GM18861 (cell line): ENCODE results near the gene LRMDA.

Experiments used
- ATAC-seq: cut with Tn5 transposase; IDR thresholded peaks from one replicate; pipeline ENCODE4 v1.9.1; 2021; ENCODE audit not compliant: unreplicated experiment

The LRMDA gene

GRCh38 chr10:76002262-76002854 is 570.9 kb downstream of the LRMDA start:
- ATAC-seq: no peak

GRCh38 chr10:76007667-76008181 is 576.3 kb downstream of the LRMDA start:
- ATAC-seq: no peak

GRCh38 chr10:76009531-76009930 is 578.1 kb downstream of the LRMDA start:
- ATAC-seq: no peak

GRCh38 chr10:76010703-76011102 is 579.3 kb downstream of the LRMDA start:
- no peak for ATAC-seq

- ATAC-seq: no peak
Observed at GRCh38 chr10:76012716-76013327, 581.4 kb downstream of the LRMDA start.

- no peak for ATAC-seq
Observed at GRCh38 chr10:76015245-76015644, 583.8 kb downstream of the LRMDA start.

GRCh38 chr10:76017026-76017732 is 585.8 kb downstream of the LRMDA start:
- no peak for ATAC-seq

GRCh38 chr10:76017733-76018433 is 586.5 kb downstream of the LRMDA start:
- no peak for ATAC-seq

GRCh38 chr10:76020630-76021029 is 589.2 kb downstream of the LRMDA start:
- ATAC-seq: no peak

- ATAC-seq: no peak
Observed at GRCh38 chr10:76021398-76021797, 590.0 kb downstream of the LRMDA start.

- no peak for ATAC-seq
Observed at GRCh38 chr10:76022366-76022765, 590.9 kb downstream of the LRMDA start.

GRCh38 chr10:76023007-76023406 is 591.6 kb downstream of the LRMDA start:
- ATAC-seq: no peak

GRCh38 chr10:76024460-76025123 is 593.2 kb downstream of the LRMDA start:
- ATAC-seq: no peak

GRCh38 chr10:76025124-76025477 is 593.7 kb downstream of the LRMDA start:
- no peak for ATAC-seq

- no peak for ATAC-seq
Observed at GRCh38 chr10:76026176-76026771, 594.9 kb downstream of the LRMDA start.

- ATAC-seq: no peak
Observed at GRCh38 chr10:76026905-76027304, 595.5 kb downstream of the LRMDA start.

- ATAC-seq: no peak
Observed at GRCh38 chr10:76029782-76030181, 598.4 kb downstream of the LRMDA start.

- no peak for ATAC-seq
Observed at GRCh38 chr10:76031099-76031498, 599.7 kb downstream of the LRMDA start.

GRCh38 chr10:76031769-76032699 is 600.6 kb downstream of the LRMDA start:
- no peak for ATAC-seq

- no peak for ATAC-seq
Observed at GRCh38 chr10:76032700-76033039, 601.2 kb downstream of the LRMDA start.
